PC-3 (cell line): ENCODE measurements around the gene AUTS2.

Source experiments
- EZH2 ChIP-seq: fragments of 300-600 bp; sonication (generic); IDR thresholded peaks from one replicate; pipeline ENCODE4 v1.6.1; 2017; ENCODE audit warnings: antibody characterized with exemption, mild to moderate bottlenecking, low read length; ENCODE audit not compliant: unreplicated experiment
- EZH2phosphoT487 ChIP-seq: fragments of 300-600 bp; sonication (generic); IDR thresholded peaks from 2 replicates; pipeline ENCODE4 v1.6.1; 2018; ENCODE audit warnings: mild to moderate bottlenecking, antibody characterized with exemption, low read length, borderline replicate concordance
- TF ChIP-seq, protein P1 (sequence below): fragments of 300-600 bp; sonication (generic); conservative IDR thresholded peaks from 2 replicates; pipeline ENCODE4 v1.5.1; 2017; ENCODE audit warnings: antibody characterized with exemption, low read depth, mild to moderate bottlenecking, low read length

DNA sequence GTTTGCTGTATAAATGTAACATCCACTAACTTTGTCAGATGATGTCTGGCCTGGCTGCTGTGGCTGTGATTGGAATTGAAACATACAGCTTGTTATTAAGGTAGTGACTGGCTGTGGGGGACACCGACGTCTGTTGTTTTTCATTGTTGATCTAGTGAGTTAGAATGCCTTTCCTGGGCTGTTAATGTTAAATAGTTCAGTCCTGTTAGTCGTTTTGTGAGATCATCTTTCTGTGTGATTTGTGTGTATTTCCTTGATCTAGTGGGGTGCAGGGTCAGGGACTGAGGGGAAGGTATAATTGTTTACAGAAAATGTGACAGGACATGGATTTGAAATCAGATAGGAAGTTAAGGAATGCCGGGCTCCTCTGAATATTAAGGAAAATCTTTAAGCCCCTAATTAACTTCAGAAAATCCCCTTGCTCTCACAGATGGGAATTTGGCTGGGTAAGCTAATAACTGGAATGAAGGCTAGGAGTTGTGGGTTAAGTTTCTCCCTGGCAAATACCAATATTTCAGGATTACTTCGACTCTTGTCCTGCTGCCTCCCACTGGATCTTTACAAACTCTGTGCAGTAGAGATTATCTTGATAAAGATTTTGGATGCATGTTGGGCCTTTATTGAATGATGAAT, 163.1 kb downstream of the AUTS2 start:
- TF ChIP-seq, protein P1, sequence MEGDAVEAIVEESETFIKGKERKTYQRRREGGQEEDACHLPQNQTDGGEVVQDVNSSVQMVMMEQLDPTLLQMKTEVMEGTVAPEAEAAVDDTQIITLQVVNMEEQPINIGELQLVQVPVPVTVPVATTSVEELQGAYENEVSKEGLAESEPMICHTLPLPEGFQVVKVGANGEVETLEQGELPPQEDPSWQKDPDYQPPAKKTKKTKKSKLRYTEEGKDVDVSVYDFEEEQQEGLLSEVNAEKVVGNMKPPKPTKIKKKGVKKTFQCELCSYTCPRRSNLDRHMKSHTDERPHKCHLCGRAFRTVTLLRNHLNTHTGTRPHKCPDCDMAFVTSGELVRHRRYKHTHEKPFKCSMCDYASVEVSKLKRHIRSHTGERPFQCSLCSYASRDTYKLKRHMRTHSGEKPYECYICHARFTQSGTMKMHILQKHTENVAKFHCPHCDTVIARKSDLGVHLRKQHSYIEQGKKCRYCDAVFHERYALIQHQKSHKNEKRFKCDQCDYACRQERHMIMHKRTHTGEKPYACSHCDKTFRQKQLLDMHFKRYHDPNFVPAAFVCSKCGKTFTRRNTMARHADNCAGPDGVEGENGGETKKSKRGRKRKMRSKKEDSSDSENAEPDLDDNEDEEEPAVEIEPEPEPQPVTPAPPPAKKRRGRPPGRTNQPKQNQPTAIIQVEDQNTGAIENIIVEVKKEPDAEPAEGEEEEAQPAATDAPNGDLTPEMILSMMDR: no peak
- TF ChIP-seq EZH2 (no peak), EZH2phosphoT487 (no peak)
